Measurements from ENCODE around the gene LMBRD1.
A peak's percentile ranks its signal among the peaks of the same experiment; 100 is the strongest.

LMBRD1 gene

DNA sequence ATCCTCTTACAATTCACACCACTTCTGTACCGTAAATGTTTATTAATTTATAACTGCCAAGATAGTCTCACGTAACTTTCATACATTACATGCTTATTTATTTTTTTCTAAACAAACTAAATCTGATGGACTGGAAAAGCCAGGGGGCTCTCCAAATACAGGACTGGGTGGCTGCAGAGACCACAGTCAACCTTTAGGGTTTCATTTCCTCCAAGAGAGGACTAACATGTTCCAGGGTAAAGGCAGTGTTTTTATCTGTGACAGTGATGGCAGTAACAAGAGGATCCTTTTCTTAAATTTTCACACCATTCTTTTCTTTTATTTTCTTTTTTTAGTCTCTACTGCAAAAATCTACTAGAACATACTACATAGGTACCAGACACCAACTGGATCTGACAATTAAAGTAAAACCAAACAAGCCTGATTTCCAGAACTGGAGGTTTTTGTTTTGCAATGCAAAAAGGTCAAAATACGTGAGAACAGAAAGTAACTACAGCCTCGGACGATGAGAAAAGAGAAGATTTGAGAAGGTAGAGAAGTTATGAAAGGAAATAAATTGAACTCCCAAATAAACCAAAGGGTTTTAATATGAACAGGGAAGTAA is 1.2 kb downstream of the LMBRD1 start:
- TF ChIP-seq EZH2phosphoT487 (IDR thresholded peaks at IDR 0.05; ENCODE audit: borderline replicate concordance) = no peak
- TF ChIP-seq, protein P1, sequence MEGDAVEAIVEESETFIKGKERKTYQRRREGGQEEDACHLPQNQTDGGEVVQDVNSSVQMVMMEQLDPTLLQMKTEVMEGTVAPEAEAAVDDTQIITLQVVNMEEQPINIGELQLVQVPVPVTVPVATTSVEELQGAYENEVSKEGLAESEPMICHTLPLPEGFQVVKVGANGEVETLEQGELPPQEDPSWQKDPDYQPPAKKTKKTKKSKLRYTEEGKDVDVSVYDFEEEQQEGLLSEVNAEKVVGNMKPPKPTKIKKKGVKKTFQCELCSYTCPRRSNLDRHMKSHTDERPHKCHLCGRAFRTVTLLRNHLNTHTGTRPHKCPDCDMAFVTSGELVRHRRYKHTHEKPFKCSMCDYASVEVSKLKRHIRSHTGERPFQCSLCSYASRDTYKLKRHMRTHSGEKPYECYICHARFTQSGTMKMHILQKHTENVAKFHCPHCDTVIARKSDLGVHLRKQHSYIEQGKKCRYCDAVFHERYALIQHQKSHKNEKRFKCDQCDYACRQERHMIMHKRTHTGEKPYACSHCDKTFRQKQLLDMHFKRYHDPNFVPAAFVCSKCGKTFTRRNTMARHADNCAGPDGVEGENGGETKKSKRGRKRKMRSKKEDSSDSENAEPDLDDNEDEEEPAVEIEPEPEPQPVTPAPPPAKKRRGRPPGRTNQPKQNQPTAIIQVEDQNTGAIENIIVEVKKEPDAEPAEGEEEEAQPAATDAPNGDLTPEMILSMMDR (conservative IDR thresholded peaks at IDR 0.05; ENCODE audit: low read length) = 0 out of 2 replicates have a peak, but pooled peaks have one; percentile 10
- Histone ChIP-seq H3F3A (ENCODE audit: low read depth) (no peaks in the 10 kb centered on the region), H3K27me3 (ENCODE audit: insufficient read depth, low read length, poor library complexity, severe bottlenecking) (no peaks in the 10 kb centered on the region), H2AFZ (ENCODE audit: low read length) (peak overlapping the region; percentile 84), H3K9me2 (replicated peaks; ENCODE audit: low read depth, low read length) (no peaks in the 10 kb centered on the region), H3K9me3 (ENCODE audit: insufficient read depth, low read depth, low read length) (no peaks in the 10 kb centered on the region), H3K4me2 (ENCODE audit: low read depth, low read length, poor library complexity, severe bottlenecking) (peak overlapping the region; percentile 87), H3K79me2 (ENCODE audit: insufficient read depth, low read length) (peaks cover 29% of the 10 kb centered on the region), H3K36me3 (ENCODE audit: insufficient read depth, low read length) (no peaks in the 10 kb centered on the region), H4K20me1 (ENCODE audit: insufficient read depth, low read length, poor library complexity, severe bottlenecking) (peaks cover 5% of the 10 kb centered on the region), H3K4me3 (ENCODE audit: low read length, poor library complexity, severe bottlenecking) (peak overlapping the region; percentile 79), H3K4me1 (ENCODE audit: insufficient read depth, low read length, poor library complexity, severe bottlenecking) (peaks cover 42% of the 10 kb centered on the region), H3K9ac (ENCODE audit: low read depth, low read length, poor library complexity, severe bottlenecking) (peak overlapping the region; percentile 79)

DNA sequence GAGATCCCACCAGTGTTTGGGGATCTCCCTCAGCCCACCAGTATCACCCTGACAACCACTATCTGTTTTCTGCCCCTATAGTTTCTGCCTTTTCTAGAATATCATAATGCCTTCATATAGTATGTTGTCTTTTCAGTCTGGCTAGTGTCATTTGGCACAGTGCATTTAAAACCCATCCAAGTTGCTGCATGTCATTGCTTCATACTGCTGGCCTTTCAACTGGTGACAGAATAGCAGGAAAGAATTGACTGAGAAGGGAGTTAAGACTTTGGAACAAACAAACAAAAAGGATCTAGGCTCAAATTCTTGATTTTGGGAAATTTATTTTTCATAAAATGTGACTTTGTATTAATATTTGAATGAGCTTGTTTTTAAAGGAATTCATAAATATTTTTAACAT is 4.5 kb downstream of the LMBRD1 start:
- H2AFZ ChIP-seq (ENCODE audit: low read length) = no peak overlapping the region
- no peaks in the 10 kb centered on the region for H3K36me3 ChIP-seq (ENCODE audit: insufficient read depth, low read length)
- no peak for TF ChIP-seq EZH2phosphoT487 (IDR thresholded peaks at IDR 0.05; ENCODE audit: borderline replicate concordance)
- TF ChIP-seq, protein P1 (conservative IDR thresholded peaks at IDR 0.05; ENCODE audit: low read length) = no peak
- no peaks in the 10 kb centered on the region for H3F3A ChIP-seq (ENCODE audit: low read depth)
- no peak overlapping the region for H3K9ac ChIP-seq (ENCODE audit: low read depth, low read length, poor library complexity, severe bottlenecking)
- peaks cover 5% of the 10 kb centered on the region for H4K20me1 ChIP-seq (ENCODE audit: insufficient read depth, low read length, poor library complexity, severe bottlenecking)
- H3K27me3 ChIP-seq (ENCODE audit: insufficient read depth, low read length, poor library complexity, severe bottlenecking) = no peaks in the 10 kb centered on the region
- H3K4me1 ChIP-seq (ENCODE audit: insufficient read depth, low read length, poor library complexity, severe bottlenecking) = peaks cover 43% of the 10 kb centered on the region
- no peaks in the 10 kb centered on the region for H3K9me2 ChIP-seq (replicated peaks; ENCODE audit: low read depth, low read length)
- H3K79me2 ChIP-seq (ENCODE audit: insufficient read depth, low read length) = peaks cover 29% of the 10 kb centered on the region
- peak overlapping the region; percentile 16 for H3K4me3 ChIP-seq (ENCODE audit: low read length, poor library complexity, severe bottlenecking)
- no peaks in the 10 kb centered on the region for H3K9me3 ChIP-seq (ENCODE audit: insufficient read depth, low read depth, low read length)
- H3K4me2 ChIP-seq (ENCODE audit: low read depth, low read length, poor library complexity, severe bottlenecking) = peak overlapping the region; percentile 10

DNA sequence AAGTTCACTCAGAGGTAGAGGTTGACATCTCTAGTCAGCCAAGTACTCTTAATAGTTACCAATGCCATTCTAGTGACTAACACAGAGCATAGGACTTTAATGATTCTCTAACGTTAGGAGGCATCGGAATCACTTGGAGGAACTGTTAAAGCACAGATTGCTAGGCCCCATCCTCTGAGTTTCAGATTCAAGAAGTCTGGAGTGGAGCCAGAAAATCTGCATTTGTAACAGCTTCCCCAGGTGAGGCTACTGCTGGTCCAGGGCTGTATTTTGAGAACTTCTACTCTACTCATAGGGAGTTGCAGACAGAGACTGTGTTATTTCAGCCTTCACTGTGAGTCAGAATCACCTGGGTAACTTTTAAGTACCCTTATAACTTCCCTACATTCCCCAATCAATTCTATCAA is 5.7 kb downstream of the LMBRD1 start:
- peak overlapping the region; percentile 10 for H3K4me2 ChIP-seq (ENCODE audit: low read depth, low read length, poor library complexity, severe bottlenecking)
- H3K27me3 ChIP-seq (ENCODE audit: insufficient read depth, low read length, poor library complexity, severe bottlenecking) = no peaks in the 10 kb centered on the region
- no peaks in the 10 kb centered on the region for H3K9me2 ChIP-seq (replicated peaks; ENCODE audit: low read depth, low read length)
- no peaks in the 10 kb centered on the region for H3K9me3 ChIP-seq (ENCODE audit: insufficient read depth, low read depth, low read length)
- no peaks in the 10 kb centered on the region for H3F3A ChIP-seq (ENCODE audit: low read depth)
- H3K9ac ChIP-seq (ENCODE audit: low read depth, low read length, poor library complexity, severe bottlenecking) = no peak overlapping the region
- no peaks in the 10 kb centered on the region for H3K36me3 ChIP-seq (ENCODE audit: insufficient read depth, low read length)
- no peak overlapping the region for H2AFZ ChIP-seq (ENCODE audit: low read length)
- H3K4me3 ChIP-seq (ENCODE audit: low read length, poor library complexity, severe bottlenecking) = no peak overlapping the region
- peaks cover 47% of the 10 kb centered on the region for H3K4me1 ChIP-seq (ENCODE audit: insufficient read depth, low read length, poor library complexity, severe bottlenecking)
- TF ChIP-seq EZH2phosphoT487 (IDR thresholded peaks at IDR 0.05; ENCODE audit: borderline replicate concordance) = no peak
- TF ChIP-seq, protein P1 (conservative IDR thresholded peaks at IDR 0.05; ENCODE audit: low read length) = no peak
- H3K79me2 ChIP-seq (ENCODE audit: insufficient read depth, low read length) = peaks cover 25% of the 10 kb centered on the region
- H4K20me1 ChIP-seq (ENCODE audit: insufficient read depth, low read length, poor library complexity, severe bottlenecking) = peaks cover 5% of the 10 kb centered on the region
